WTC11 (cell line): ENCODE measurements around the gene ASMTL.

Source experiments
- AFF4 ChIP-seq: sonication (generic); formaldehyde crosslinking; IDR thresholded peaks from 2 replicates; pipeline ENCODE4 v1.8.1; 2023; ENCODE audit warnings: mild to moderate bottlenecking, missing genetic modification reagents, borderline replicate concordance
- CTCF ChIP-seq: fragments of 200-600 bp; IDR thresholded peaks from 2 replicates; pipeline ENCODE4 v1.8.0; 2022; ENCODE audit warnings: antibody characterized with exemption
- FOXJ3 ChIP-seq: sonication (generic); formaldehyde crosslinking; IDR thresholded peaks from 2 replicates; pipeline ENCODE4 v1.9.0; 2021; ENCODE audit warnings: missing genetic modification reagents, mild to moderate bottlenecking, borderline replicate concordance
- FOXK1 ChIP-seq: sonication (generic); formaldehyde crosslinking; IDR thresholded peaks from 2 replicates; pipeline ENCODE4 v1.8.0; 2022; ENCODE audit warnings: mild to moderate bottlenecking, moderate library complexity, missing genetic modification reagents
- MLX ChIP-seq: sonication (generic); formaldehyde crosslinking; IDR thresholded peaks from 2 replicates; pipeline ENCODE4 v1.8.1; 2023; ENCODE audit warnings: mild to moderate bottlenecking, missing genetic modification reagents, moderate library complexity
- MXD4 ChIP-seq: fragments of 250-450 bp; sonication (Bioruptor Pico); IDR thresholded peaks from 2 replicates; pipeline ENCODE4 v1.8.0; 2021; ENCODE audit warnings: mild to moderate bottlenecking, moderate library complexity, borderline replicate concordance
- USF1 ChIP-seq: sonication (generic); formaldehyde crosslinking; IDR thresholded peaks from 2 replicates; pipeline ENCODE4 v1.8.0; 2022; ENCODE audit warnings: mild to moderate bottlenecking, missing genetic modification reagents
- ZNF263 ChIP-seq: sonication (generic); formaldehyde crosslinking; IDR thresholded peaks from 2 replicates; pipeline ENCODE4 v1.8.1; 2022; ENCODE audit warnings: low read depth, mild to moderate bottlenecking, moderate library complexity, missing genetic modification reagents
- ZNF317 ChIP-seq: sonication (generic); formaldehyde crosslinking; IDR thresholded peaks from 2 replicates; pipeline ENCODE4 v1.8.1; 2023; ENCODE audit warnings: low read depth, mild to moderate bottlenecking, moderate library complexity, missing genetic modification reagents, borderline replicate concordance

GRCh38 chrX:1480082-1480785 lies 27.5 kb upstream of the ASMTL start:
- TF ChIP-seq USF1 (CRISPR knock-in tag) (no peak), ZNF317 (CRISPR knock-in tag) (no peak), CTCF (no peak), FOXK1 (CRISPR knock-in tag) (no peak), MXD4 (CRISPR knock-in tag) (no peak), MLX (CRISPR knock-in tag) (no peak), ZNF263 (CRISPR knock-in tag) (no peak), AFF4 (CRISPR knock-in tag) (no peak), FOXJ3 (CRISPR knock-in tag) (no peak)
